T1000 (cell line): ENCODE data around the gene GGA3.
"Not testable (repeated sequence)": the region's sequence is repeated elsewhere in the genome, so short reads cannot be mapped to it uniquely, and the experiment has no call there.

Source experiments
- DNase-seq: peaks from one replicate; lab custom pipeline; 2025; ENCODE audit warnings: mixed read lengths; lab: John Stamatoyannopoulos, UW

The GGA3 gene

GRCh38 chr17:75273977-75274708, 12.7 kb upstream of the GGA3 start:
- no peak for DNase-seq

GRCh38 chr17:75272848-75273184, 11.4 kb upstream of the GGA3 start:
- no peak for DNase-seq

- DNase-seq: no peak
These were observed 10.8 kb upstream of the GGA3 start for GRCh38 chr17:75271955-75272847.

- DNase-seq: peak; percentile 79
These were observed 10.0 kb upstream of the GGA3 start for GRCh38 chr17:75271233-75271954.

- no peak for DNase-seq
These were observed 9.5 kb upstream of the GGA3 start, which contains the start of gene MIF4GD for GRCh38 chr17:75270966-75271232. MIF4GD (minus strand) TSS chr17:75271231; CDS start chr17:75270195, 1,036 bp downstream.

GRCh38 chr17:75270218-75270965, 9.0 kb upstream of the GGA3 start:
- peak; percentile 71 for DNase-seq

GRCh38 chr17:75269844-75270217, 8.4 kb upstream of the GGA3 start:
- DNase-seq: no peak

GRCh38 chr17:75267411-75268232, 6.2 kb upstream of the GGA3 start:
- DNase-seq: no peak

- DNase-seq: no peak
These were observed 5.7 kb upstream of the GGA3 start for GRCh38 chr17:75267153-75267410.

GRCh38 chr17:75266316-75267152, 5.1 kb upstream of the GGA3 start:
- no peak for DNase-seq

- DNase-seq: no peak
These were observed 4.4 kb upstream of the GGA3 start for GRCh38 chr17:75265614-75266315.

GRCh38 chr17:75263055-75263454, 1.6 kb upstream of the GGA3 start:
- DNase-seq: no peak

- DNase-seq: no peak
These were observed 753 bp upstream of the GGA3 start for GRCh38 chr17:75262112-75262606.

- no peak for DNase-seq
These were observed 618 bp downstream of the GGA3 start for GRCh38 chr17:75260641-75261335.

GRCh38 chr17:75257228-75257627, 4.2 kb downstream of the GGA3 start:
- DNase-seq: not testable (repeated sequence)

- DNase-seq: not testable (repeated sequence)
These were observed 5.3 kb downstream of the GGA3 start for GRCh38 chr17:75255954-75256698.

- no peak for DNase-seq
These were observed 9.2 kb downstream of the GGA3 start for GRCh38 chr17:75252039-75252816.
